Loucy (cell line): Measurements from ENCODE around the gene GOLGA6C.

Experiments used
- EZH2phosphoT487 ChIP-seq: fragments of 200-600 bp; IDR thresholded peaks from 2 replicates; pipeline ENCODE4 v1.6.1; 2018; ENCODE audit warnings: antibody characterized with exemption, mild to moderate bottlenecking, moderate library complexity, borderline replicate concordance
- TF ChIP-seq, protein P1 (sequence below): fragments of 200-600 bp; sonication (generic); conservative IDR thresholded peaks from 2 replicates; pipeline ENCODE4 v1.5.1; 2014; ENCODE audit warnings: mild to moderate bottlenecking, antibody characterized with exemption, low read length

DNA sequence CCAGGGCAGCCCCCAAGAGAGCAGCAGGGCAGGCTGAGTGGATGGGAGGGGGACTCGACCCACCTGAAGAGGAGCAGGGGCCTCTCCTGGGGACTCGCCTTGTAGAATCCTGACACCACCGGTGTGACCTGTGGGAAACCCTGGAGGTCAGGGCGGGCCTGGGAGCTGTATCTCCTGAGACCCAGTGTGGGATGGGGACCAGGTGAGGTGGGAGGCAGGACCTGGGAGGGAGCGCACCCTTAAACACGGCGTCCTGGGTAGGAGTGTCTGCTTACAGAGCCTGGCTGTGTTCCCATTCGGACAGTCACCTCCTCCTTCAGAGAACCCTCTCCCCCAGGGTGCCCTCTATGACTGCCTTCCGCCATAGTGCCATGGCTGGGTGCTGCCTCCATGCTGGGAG is 29.3 kb upstream of the GOLGA6C start:
- TF ChIP-seq, protein P1, sequence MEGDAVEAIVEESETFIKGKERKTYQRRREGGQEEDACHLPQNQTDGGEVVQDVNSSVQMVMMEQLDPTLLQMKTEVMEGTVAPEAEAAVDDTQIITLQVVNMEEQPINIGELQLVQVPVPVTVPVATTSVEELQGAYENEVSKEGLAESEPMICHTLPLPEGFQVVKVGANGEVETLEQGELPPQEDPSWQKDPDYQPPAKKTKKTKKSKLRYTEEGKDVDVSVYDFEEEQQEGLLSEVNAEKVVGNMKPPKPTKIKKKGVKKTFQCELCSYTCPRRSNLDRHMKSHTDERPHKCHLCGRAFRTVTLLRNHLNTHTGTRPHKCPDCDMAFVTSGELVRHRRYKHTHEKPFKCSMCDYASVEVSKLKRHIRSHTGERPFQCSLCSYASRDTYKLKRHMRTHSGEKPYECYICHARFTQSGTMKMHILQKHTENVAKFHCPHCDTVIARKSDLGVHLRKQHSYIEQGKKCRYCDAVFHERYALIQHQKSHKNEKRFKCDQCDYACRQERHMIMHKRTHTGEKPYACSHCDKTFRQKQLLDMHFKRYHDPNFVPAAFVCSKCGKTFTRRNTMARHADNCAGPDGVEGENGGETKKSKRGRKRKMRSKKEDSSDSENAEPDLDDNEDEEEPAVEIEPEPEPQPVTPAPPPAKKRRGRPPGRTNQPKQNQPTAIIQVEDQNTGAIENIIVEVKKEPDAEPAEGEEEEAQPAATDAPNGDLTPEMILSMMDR, result no peak
- TF ChIP-seq EZH2phosphoT487, result no peak
